Right lobe of liver (tissue), 4 donors: ENCODE measurements around the gene MCC.

ENCODE experiments used
- POLR2A ChIP-seq: fragments of 450-650 bp; IDR thresholded peaks from one replicate; pipeline ENCODE4 v1.6.1; 2017; ENCODE audit warnings: antibody characterized with exemption, mild to moderate bottlenecking
- TF ChIP-seq, protein P1 (sequence below), 4 donors: fragments of 200-600 bp in 3 of 4; fragments of 450-650 bp in 1 of 4; IDR thresholded peaks; one replicate each; pipeline versions ENCODE4 v1.5.1 to v1.8.0; 2016 to 2022; ENCODE audit warnings: antibody characterized with exemption in 4 of 4, mild to moderate bottlenecking in 2 of 4
- donor health status: DM: no; HTN: no; CAD: no.
- donor health status: DM: no; HTN: no; CAD: no.
- donor health status: DM: no; HTN: yes; CAD: no.

DNA sequence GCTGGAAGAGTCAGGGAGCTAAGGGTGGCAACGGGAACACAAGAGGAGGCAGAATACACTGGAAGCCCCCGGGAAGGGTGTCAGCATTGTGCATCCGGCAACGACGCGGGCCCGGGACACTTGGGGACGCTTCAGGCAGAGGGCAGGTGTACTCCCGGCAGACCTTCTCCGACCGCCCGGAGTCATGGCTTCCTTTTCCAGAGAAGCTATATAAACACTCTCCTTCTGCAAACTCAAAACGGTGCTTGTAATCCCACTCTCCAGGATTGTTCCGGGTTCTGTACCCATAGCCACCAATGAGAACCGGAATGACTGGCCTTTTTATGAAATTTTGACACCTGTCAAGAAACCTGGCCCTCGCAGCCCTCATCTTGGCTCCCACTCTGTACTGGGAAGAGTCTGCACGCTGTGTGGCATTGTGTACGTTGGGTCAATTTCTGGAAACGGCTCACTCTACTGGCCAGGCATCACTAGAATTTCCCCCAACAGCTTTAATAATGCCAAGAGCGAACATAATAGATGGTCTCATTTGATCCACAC lies 462 bp upstream of the MCC start:
- TF ChIP-seq, protein P1, sequence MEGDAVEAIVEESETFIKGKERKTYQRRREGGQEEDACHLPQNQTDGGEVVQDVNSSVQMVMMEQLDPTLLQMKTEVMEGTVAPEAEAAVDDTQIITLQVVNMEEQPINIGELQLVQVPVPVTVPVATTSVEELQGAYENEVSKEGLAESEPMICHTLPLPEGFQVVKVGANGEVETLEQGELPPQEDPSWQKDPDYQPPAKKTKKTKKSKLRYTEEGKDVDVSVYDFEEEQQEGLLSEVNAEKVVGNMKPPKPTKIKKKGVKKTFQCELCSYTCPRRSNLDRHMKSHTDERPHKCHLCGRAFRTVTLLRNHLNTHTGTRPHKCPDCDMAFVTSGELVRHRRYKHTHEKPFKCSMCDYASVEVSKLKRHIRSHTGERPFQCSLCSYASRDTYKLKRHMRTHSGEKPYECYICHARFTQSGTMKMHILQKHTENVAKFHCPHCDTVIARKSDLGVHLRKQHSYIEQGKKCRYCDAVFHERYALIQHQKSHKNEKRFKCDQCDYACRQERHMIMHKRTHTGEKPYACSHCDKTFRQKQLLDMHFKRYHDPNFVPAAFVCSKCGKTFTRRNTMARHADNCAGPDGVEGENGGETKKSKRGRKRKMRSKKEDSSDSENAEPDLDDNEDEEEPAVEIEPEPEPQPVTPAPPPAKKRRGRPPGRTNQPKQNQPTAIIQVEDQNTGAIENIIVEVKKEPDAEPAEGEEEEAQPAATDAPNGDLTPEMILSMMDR (IDR thresholded peaks at IDR 0.05), result no peak
- no peak for TF ChIP-seq POLR2A
